DOHH2 (cell line): ENCODE data around the gene NLGN3.

Experiments
- EZH2phosphoT487 ChIP-seq: fragments of 200-600 bp; sonication (generic); IDR thresholded peaks from 2 replicates; pipeline ENCODE4 v1.6.1; 2017; ENCODE audit warnings: borderline replicate concordance, mild to moderate bottlenecking, antibody characterized with exemption, low read length, moderate library complexity, mixed read lengths
- TF ChIP-seq, protein P1 (sequence below): fragments of 200-600 bp; sonication (generic); IDR thresholded peaks from one replicate; pipeline ENCODE4 v1.5.1; 2014; ENCODE audit warnings: antibody characterized with exemption, mild to moderate bottlenecking, low read depth, low read length; ENCODE audit not compliant: poor library complexity, severe bottlenecking

DNA sequence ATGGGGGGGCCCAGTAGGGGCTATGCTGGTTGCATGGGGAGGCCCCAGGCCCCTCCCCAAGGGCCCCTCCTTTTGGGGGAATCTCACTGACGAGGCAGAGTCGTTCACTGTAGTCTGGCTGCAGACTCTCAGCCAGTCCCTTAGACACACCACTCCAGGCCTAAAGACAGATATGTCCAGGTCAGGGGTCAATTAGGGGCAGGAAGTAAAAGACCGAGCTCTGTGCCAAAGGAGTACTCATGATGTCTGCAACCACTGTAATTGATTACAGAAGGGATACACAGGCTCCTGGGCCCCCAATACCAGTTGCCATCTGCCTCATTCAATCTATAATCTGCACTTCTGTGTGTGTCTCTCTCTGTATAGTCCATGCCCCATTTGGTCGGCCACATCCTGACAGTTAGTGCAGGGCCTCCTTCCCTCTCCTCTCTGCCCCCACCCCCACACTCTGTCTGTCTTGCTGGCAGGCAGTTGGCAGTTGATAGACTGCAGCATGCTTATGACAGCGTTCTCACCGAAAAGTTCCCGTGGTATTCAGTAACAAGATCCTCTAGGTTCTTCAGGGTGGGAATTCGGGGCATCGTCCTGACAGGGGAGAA lies 36.8 kb upstream of the NLGN3 start:
- TF ChIP-seq, protein P1, sequence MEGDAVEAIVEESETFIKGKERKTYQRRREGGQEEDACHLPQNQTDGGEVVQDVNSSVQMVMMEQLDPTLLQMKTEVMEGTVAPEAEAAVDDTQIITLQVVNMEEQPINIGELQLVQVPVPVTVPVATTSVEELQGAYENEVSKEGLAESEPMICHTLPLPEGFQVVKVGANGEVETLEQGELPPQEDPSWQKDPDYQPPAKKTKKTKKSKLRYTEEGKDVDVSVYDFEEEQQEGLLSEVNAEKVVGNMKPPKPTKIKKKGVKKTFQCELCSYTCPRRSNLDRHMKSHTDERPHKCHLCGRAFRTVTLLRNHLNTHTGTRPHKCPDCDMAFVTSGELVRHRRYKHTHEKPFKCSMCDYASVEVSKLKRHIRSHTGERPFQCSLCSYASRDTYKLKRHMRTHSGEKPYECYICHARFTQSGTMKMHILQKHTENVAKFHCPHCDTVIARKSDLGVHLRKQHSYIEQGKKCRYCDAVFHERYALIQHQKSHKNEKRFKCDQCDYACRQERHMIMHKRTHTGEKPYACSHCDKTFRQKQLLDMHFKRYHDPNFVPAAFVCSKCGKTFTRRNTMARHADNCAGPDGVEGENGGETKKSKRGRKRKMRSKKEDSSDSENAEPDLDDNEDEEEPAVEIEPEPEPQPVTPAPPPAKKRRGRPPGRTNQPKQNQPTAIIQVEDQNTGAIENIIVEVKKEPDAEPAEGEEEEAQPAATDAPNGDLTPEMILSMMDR, result no peak
- no peak for TF ChIP-seq EZH2phosphoT487
